Stimulated activated naive CD8-positive, alpha-beta T cell treated with anti-CD3 and anti-CD28 coated beads, Interleukin-15, amount 100 ng/mL, for 72 hours (primary cell): ENCODE measurements around the gene UBE2QL1.

ENCODE experiments used
- ATAC-seq: fragments of 150-1000 bp; cut with Tn5 transposase; 2 replicates; pipeline ENCODE4 v1.10.0; 2021; ENCODE audit warnings: mild to moderate bottlenecking, moderate library complexity
- DNase-seq, 2 donors: peaks; one replicate each; pipeline ENCODE4 v3.0.0; 2021 to 2022
- H3K27ac Mint-ChIP-seq, 2 donors: one replicate each; pipeline ENCODE4 v1.8.0; 2022; ENCODE audit warnings: mild to moderate bottlenecking in 2 of 2, mixed read lengths in 2 of 2, moderate library complexity in 2 of 2
- H3K27me3 Mint-ChIP-seq: one replicate; pipeline ENCODE4 v1.8.0; 2022; ENCODE audit warnings: mixed read lengths
- H3K4me1 Mint-ChIP-seq: one replicate; pipeline ENCODE4 v1.8.0; 2022; ENCODE audit warnings: mild to moderate bottlenecking, mixed read lengths
- H3K4me3 Mint-ChIP-seq, 2 donors: one replicate each; pipeline ENCODE4 v1.8.0; 2022; ENCODE audit warnings: mild to moderate bottlenecking in 2 of 2, mixed read lengths in 2 of 2, moderate library complexity in 1 of 2
- H3K9me3 Mint-ChIP-seq, 2 donors: one replicate each; pipeline ENCODE4 v1.8.0; 2022; ENCODE audit warnings: mixed read lengths in 2 of 2

UBE2QL1 gene

GRCh38 chr5:6442333-6442732 is 6.3 kb upstream of the UBE2QL1 start:
- ATAC-seq (no peak), DNase-seq (no peak)
- no peaks in the 10 kb centered on the region for H3K4me1 Mint-ChIP-seq
- H3K4me3 Mint-ChIP-seq = no peak overlapping the region
- H3K27me3 Mint-ChIP-seq = peaks cover 37% of the 10 kb centered on the region
- no peak overlapping the region for H3K27ac Mint-ChIP-seq
- peaks cover 4 to 7% of the 10 kb centered on the region in 2 donors for H3K9me3 Mint-ChIP-seq

- no peak for ATAC-seq
- Mint-ChIP-seq H3K27me3 (peaks cover 31% of the 10 kb centered on the region), H3K4me3 (no peak overlapping the region), H3K4me1 (no peaks in the 10 kb centered on the region), H3K27ac (no peak overlapping the region), H3K9me3 (peaks cover 4 to 7% of the 10 kb centered on the region in 2 donors)
- DNase-seq = no peak
These were observed 5.3 kb upstream of the UBE2QL1 start for GRCh38 chr5:6443326-6443725.

DNA sequence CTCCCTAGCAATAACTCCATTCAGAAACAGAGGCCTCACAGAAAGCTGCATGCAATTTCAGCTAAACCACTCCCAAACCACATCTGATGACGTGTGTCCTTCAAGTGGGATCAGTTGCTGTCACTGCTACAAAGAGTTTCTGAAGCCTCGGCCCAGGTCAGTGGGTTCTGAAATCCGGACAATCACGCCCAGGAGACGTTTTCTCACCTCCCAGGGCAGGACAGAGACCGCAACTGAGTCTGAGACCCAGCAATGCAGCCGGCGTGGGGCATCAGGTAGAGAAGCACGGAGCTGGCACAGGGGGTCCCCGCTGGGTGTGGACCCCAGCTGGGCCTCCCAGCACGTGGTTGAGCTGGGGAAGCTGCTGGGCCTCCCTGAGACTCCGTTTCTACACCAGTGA is 2.6 kb upstream of the UBE2QL1 start:
- Mint-ChIP-seq H3K9me3 (peaks cover 0 to 7% of the 10 kb centered on the region in 2 donors), H3K4me3 (no peak overlapping the region), H3K27me3 (peaks cover 20% of the 10 kb centered on the region), H3K4me1 (peaks cover 16% of the 10 kb centered on the region), H3K27ac (no peak overlapping the region)
- no peak for ATAC-seq
- no peak for DNase-seq

DNA sequence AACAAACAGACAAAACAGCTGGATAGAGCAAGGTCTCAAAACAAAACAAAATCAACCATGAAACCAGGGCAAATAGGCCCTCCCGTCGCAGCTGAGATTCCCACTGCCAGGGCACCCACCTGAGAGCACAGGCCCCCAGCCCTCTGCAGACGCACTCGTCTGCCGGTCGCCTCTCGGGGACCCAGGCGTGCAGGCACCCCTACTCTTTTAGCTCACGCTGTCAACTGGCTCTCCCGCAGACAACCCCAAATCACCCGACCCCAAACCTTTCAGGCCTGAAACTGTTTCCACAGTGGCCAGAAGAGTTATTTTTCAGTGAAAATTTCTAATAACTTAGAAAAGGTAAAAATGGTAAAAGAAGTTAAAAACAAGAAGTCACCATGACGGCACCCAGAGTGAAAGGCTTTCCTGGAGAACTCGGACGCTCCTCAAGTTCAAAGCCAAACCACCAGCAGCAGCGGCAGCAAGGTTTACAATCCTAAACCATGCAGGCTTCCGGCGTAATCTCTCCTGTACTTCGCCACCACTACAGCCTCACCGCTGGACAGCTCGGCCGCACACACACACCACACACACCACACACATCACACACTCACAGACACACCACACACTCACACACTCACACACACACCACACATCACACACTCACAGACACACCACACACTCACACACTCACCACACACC is 1.9 kb upstream of the UBE2QL1 start:
- peaks cover 0 to 7% of the 10 kb centered on the region in 2 donors for H3K9me3 Mint-ChIP-seq
- H3K27ac Mint-ChIP-seq = no peak overlapping the region
- DNase-seq = no peak
- ATAC-seq = peak; percentile 24
- H3K4me3 Mint-ChIP-seq = no peak overlapping the region
- peaks cover 16% of the 10 kb centered on the region for H3K4me1 Mint-ChIP-seq
- H3K27me3 Mint-ChIP-seq = peaks cover 15% of the 10 kb centered on the region

DNA sequence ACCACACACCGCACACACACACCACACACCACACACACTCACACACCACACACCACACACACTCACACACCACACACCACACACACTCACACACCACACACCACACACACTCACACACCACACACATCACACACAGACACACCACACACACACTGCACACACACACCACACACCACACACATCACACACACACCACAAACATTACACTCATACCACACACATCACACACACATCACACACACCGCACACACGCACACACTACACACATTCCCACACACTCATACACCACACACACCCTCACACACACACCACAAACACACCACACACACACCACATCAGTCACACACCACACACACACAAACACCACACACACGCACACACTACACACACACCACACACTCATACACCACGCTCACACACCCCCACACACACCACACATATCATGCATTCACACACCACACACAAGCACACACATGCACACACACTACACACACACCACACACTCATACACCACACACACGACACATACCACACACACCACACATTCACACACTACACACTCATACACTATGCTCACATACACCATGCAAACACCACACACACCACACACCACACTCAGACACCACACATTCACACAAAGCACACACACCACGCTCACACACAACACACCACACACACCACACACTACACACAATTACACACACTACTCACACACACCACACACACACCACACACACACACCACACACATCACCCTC is 1.1 kb upstream of the UBE2QL1 start:
- Mint-ChIP-seq H3K27me3 (peaks cover 13% of the 10 kb centered on the region), H3K4me1 (peaks cover 16% of the 10 kb centered on the region), H3K27ac (no peak overlapping the region), H3K9me3 (peaks cover 0 to 5% of the 10 kb centered on the region in 2 donors), H3K4me3 (no peak overlapping the region)
- DNase-seq (no peak), ATAC-seq (no peak)

DNA sequence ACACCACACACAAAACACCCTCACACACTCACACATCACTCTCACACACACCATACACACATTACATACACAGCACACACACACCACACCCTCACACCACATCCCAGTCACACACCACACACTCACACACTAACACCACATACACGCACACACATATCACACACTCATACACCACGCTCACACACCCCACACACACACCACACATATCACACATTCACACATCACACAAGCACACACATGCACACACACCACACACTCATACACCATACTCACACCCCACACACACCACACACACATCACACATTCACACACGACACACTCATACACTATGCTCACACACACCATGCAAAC is 543 bp upstream of the UBE2QL1 start:
- no peak for ATAC-seq
- no peak overlapping the region for H3K4me3 Mint-ChIP-seq
- no peak for DNase-seq
- peaks cover 16% of the 10 kb centered on the region for H3K4me1 Mint-ChIP-seq
- H3K27ac Mint-ChIP-seq = no peak overlapping the region
- no peaks in the 10 kb centered on the region for H3K9me3 Mint-ChIP-seq
- peaks cover 13% of the 10 kb centered on the region for H3K27me3 Mint-ChIP-seq

GRCh38 chr5:6449465-6450158 is 953 bp downstream of the UBE2QL1 start:
- H3K27ac Mint-ChIP-seq = peak overlapping the region in 1 of 2 donors; percentile 31
- H3K27me3 Mint-ChIP-seq = peaks cover 20% of the 10 kb centered on the region
- H3K4me3 Mint-ChIP-seq = peak overlapping the region; percentile 82 to 88
- ATAC-seq (peak; percentile 5), DNase-seq (no peak)
- H3K9me3 Mint-ChIP-seq = no peaks in the 10 kb centered on the region
- H3K4me1 Mint-ChIP-seq = peaks cover 16% of the 10 kb centered on the region

DNA sequence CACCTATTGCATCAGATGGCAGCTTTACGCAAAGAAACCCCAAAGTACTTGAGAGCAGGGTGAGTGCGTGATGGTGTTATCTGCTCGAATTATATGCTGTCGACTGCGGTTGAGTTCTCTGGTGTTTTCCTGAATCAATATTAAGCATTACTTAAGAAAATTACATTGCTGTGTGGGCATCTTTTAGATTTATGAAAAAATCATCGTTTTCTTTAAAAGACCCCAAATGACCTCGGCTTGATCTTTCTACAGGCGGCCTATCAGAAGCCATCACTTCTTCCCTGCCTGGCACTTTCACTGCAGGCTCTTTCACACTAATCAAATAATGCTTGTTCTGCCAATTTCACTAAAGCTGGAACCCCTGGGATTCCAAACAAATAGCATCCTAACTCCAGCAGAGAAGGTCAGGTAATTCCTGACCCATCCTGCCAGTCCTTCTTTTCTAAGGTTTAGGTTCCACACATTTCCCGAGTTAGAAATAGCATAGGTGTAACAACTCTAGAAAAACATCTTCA is 1.7 kb downstream of the UBE2QL1 start:
- Mint-ChIP-seq H3K27me3 (peaks cover 28% of the 10 kb centered on the region), H3K9me3 (no peaks in the 10 kb centered on the region), H3K27ac (no peak overlapping the region), H3K4me3 (peak overlapping the region in 1 of 2 donors; percentile 14), H3K4me1 (peaks cover 16% of the 10 kb centered on the region)
- ATAC-seq (no peak), DNase-seq (no peak)

- peaks cover 51% of the 10 kb centered on the region for H3K27me3 Mint-ChIP-seq
- no peaks in the 10 kb centered on the region for H3K9me3 Mint-ChIP-seq
- ATAC-seq (no peak), DNase-seq (no peak)
- peaks cover 16% of the 10 kb centered on the region for H3K4me1 Mint-ChIP-seq
- no peak overlapping the region for H3K4me3 Mint-ChIP-seq
- H3K27ac Mint-ChIP-seq = no peak overlapping the region
These were observed 4.2 kb downstream of the UBE2QL1 start for GRCh38 chr5:6452622-6453504.

DNA sequence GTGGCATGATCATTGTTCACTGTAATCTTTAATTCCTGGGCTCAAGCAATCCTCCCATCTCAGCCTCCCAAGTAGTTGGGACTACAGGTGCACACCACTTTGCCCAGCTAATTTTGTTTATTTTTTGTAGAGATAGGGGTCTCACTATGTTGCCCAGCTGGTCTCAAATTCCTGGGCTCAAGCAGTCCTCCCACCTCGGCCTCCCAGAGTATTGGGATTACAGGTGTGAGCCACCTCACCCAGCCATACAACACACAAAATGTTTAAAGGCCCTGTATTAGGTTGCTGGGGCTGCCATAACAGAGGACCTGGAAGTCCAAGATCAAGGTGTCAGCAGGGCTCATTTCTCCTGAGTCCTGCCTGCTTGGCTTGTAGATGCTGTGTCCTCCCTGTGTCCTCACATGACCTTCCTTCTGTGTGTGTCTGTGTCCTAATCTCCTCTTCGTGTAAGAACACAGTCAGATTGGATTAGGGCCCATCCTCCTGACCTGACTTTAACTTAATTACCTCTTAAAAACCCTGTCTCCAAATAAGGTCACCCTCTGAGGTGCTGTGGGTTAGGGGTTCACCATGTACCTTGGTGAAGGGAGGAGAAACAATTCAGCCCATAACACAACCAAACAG is 5.4 kb downstream of the UBE2QL1 start:
- ATAC-seq = no peak
- Mint-ChIP-seq H3K4me1 (peaks cover 12% of the 10 kb centered on the region), H3K27me3 (peaks cover 51% of the 10 kb centered on the region), H3K4me3 (no peak overlapping the region), H3K9me3 (no peaks in the 10 kb centered on the region), H3K27ac (no peak overlapping the region)
- no peak for DNase-seq

DNA sequence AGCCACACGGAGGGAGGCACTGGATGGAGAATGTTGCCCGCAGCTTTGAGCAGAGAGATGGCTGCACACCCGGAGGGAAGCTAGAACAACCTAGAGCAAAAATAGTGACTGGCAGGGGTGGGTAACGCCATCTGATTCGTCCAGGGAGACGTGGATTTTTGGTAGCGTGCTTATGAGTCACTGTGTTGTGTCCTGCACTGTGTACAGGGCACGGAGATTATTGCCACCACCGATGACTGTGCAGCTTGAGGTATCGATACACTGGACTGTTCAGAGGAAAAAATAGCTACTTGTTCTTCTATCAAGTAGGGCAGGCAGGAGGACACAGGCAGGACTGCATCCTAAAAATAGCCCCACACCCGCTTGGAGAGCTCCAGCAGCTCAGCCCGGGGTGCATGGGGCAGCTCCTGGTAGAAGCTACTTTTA is 6.0 kb downstream of the UBE2QL1 start:
- no peak for ATAC-seq
- Mint-ChIP-seq H3K9me3 (no peaks in the 10 kb centered on the region), H3K27me3 (peaks cover 51% of the 10 kb centered on the region), H3K27ac (no peak overlapping the region), H3K4me3 (no peak overlapping the region), H3K4me1 (peaks cover 7% of the 10 kb centered on the region)
- no peak for DNase-seq

- DNase-seq (no peak), ATAC-seq (no peak)
- no peak overlapping the region for H3K27ac Mint-ChIP-seq
- H3K4me3 Mint-ChIP-seq = no peak overlapping the region
- H3K4me1 Mint-ChIP-seq = no peaks in the 10 kb centered on the region
- H3K9me3 Mint-ChIP-seq = no peaks in the 10 kb centered on the region
- H3K27me3 Mint-ChIP-seq = peaks cover 51% of the 10 kb centered on the region
These were observed 7.0 kb downstream of the UBE2QL1 start for GRCh38 chr5:6455571-6456200.

- Mint-ChIP-seq H3K27ac (no peak overlapping the region), H3K4me1 (no peaks in the 10 kb centered on the region), H3K27me3 (peaks cover 55% of the 10 kb centered on the region), H3K4me3 (no peak overlapping the region), H3K9me3 (no peaks in the 10 kb centered on the region)
- ATAC-seq = no peak
- DNase-seq = no peak
These were observed 8.2 kb downstream of the UBE2QL1 start for GRCh38 chr5:6456766-6457370.

DNA sequence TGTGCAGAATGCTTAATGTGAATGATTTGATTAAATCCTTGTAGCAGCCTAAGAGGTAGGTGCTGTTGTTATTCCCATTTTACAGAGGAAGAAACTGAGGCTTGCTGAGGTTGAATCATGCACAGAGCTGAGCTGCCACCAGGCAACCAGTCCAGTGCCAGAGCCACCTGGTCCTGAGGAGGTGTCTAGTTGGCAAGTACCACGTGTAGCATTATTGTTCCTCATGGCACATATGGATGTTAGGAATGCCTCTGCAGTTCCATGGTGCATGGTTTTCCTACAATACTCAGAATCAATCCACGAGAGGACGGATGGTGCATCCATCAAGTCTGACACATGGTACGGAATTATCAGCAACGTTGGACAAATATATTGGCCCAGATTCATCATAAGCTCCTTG is 8.9 kb downstream of the UBE2QL1 start:
- H3K4me3 Mint-ChIP-seq = no peak overlapping the region
- DNase-seq (no peak), ATAC-seq (no peak)
- no peaks in the 10 kb centered on the region for H3K9me3 Mint-ChIP-seq
- peaks cover 56% of the 10 kb centered on the region for H3K27me3 Mint-ChIP-seq
- no peak overlapping the region for H3K27ac Mint-ChIP-seq
- no peaks in the 10 kb centered on the region for H3K4me1 Mint-ChIP-seq
